Endometrial microvascular endothelial cells (primary cell): ENCODE results near the gene AP2S1. TPM values are rescaled to one million over a fixed set of nuclear protein-coding genes. Genes with fewer than 3 reads are reported as not detected.

Experiments used
- in situ Hi-C: cut with HindIII; loops from 2 replicates; pipeline ENCODE4 v1.10.0; 2017; ENCODE audit warnings: low sequenced_read_pairs, low pct_unique_long_range_greater_than_20kb; ENCODE audit errors: inconsistent ontology term
- total RNA-seq: library from RNA; depleted of rRNA; stranded (reverse); fragments of >200 nt; gene quantifications from one replicate; pipeline ENCODE4 v1.2.3, GENCODE V29; 2015; ENCODE audit errors: inconsistent ontology term

Gene AP2S1
- 287 TPM for total RNA-seq

DNA sequence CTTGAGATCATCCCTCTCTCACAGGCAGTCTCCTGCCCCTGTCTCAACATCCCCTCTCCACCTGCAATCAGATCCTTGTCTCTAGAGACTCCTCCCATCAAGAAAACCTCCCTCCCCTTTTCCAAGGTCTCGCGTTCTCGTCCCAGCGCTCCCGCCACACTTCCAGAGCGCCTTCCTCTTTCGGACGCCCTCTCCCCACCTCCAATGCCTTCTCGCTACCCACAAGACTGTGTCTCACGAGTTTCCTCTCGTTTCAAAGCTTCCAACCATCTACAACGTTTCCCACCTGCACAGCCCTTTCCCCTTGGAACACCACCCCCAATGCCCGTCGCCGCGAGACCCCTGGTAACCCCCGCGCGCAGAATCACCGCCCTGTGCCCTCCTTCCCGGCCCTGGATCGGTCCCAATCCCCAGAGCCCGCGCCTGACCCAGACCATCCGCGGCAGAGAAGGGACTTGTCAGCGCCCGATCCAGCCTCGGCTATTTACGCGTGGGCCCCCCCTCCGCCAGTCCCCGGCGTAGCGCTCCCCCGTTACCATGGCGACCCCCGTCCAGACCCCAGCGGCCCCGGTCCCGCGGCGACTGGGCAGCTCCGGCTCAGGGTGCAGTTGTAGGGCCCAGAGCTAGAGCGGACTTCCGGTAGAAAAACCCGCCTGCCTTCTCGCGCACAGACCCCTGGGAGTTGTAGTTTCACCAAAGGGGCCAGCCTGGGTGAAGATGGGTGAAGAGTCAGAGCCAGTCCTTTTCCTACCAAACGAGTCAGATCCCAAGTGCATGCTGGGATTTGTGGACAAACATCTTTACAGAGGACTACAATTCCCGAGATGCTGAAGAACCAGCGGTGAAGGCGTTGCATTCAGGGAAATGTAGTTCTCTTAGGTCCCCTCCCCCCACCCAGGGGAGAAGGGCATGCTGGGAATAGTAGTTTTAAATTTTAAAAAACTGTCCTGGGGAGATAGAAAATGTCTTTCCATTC lies at the start of gene AP2S1:
TSS of gene AP2S1 (minus strand) at position 619 of the 976 bp plus-strand sequence. CDS start at position 539, 80 bp downstream.
- in situ Hi-C loops, result no loop called here

DNA sequence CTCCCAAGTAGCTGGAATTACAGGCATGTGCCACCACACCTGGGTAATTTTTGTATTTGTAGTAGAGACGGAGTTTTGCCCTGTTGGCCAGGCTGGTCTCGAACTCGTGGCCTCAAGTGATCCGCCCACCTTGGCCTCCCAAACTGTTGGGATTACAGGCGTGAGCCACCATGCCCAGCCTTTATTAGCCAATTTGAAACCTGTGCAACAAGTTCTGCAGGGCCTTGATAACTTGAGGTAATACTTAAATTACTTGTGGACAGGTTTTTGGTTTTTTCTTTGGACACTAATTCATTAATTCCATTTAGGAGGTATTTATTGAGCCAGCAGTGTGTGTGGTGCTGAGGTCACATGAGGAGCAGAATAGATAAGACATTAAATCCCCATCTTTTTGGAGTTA lies 49.7 kb upstream of the AP2S1 start:
- in situ Hi-C loops, result no loop called here

DNA sequence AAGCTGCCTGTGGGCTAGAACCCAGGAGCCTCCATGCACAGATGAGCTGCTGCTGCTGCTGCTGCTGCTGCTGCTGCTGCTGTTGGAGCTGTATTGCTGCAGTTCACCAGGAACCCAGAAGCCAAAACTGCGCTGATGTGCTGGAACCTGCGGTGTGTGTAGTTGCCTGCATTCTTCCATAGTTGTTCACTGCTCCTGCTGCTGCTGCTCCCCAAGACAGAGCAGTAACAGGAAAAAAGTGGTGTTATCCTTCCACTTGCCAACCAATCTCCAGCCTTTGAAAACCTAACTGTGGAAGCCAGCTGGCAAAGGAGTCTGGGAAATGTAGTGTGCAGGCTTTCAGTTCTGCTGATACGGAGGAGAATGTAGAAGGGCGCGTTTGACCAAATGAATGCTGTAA lies 48.1 kb upstream of the AP2S1 start:
- in situ Hi-C loops, result loop anchor here (25.0 kb wide), 1 partner anchor 89 kb away; no protein-coding TSS in a partner anchor

DNA sequence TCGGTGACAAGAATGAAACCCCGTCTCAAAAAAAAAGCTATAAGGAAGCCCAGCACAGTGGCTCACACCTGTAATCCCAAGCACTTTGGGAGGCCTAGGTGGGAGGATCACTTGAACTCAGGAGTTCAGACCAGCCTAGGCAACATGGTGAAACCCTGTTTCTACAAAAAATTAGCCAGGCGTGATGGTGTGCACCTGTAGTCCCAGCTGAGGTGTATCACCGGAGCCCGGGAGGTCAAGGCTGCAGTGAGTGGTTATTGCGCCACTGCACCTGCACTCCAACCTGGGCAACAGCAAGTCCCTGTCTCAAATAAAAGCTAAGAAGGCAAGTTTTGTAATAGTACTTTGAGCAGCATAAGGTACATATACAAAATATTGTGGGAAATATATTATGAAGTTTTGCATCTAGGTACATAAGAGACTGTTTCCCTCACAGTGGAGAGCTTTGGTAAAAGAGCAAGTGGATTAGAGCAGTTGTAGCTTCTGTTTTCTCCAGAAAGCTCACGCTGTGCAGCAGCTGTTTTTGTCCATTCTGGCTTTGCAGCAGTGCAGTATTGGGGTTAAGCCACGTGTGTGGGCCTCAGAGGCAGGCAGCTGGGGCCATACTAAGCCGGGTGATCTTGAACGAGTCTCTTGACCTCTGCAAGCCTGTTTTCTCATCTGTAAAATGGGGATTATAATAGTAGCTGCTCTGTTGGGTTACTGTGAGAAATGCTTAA lies 45.6 kb upstream of the AP2S1 start:
- in situ Hi-C loops, result loop anchor here (25.0 kb wide), 1 partner anchor 91 kb away; no protein-coding TSS in a partner anchor

DNA sequence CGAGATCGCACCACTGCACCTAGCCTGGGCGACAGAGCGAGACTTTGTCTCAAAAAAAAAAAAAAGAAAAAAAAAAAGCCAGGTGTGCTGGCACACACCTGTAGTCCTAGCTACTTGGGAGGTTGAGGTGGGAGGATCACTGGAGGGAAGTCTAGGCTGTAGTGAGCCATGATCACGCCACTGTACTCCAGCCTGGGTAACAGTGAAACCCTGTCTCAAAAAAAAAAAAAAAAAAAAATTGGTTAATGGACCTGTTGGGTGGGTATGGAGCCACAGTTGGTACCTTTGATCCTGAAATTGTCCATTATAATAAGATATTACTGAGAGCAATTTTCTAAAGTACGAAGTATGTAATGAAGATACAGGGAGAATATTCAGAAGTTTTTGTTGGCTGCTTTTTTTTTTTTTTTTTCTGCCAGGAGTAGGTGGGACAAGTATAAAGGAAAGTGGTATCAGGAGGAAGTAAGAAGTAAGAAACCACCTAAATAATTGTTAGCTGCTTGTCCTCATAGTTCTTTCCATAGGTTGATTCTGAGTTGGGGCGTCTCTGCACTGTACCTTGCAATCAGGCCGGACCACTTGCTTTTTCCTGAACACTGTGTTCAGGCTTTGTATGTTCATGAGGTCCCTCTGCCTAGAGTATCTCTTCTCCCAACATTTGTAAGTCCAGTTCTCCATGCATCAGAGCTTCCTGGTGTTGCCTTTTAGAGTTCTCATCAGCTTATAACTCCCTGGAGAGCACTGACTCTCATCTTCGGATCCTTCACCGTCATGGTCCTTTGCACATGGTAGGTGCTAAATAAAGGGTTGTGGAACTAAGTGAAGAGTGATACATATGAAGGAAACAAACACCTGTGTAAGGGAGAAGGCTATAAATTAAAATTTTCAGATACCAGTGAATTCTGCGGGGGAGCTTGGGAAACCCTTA lies 41.9 kb upstream of the AP2S1 start:
- in situ Hi-C loops, result loop anchor here (25.0 kb wide), 1 partner anchor 95 kb away; no protein-coding TSS in a partner anchor

DNA sequence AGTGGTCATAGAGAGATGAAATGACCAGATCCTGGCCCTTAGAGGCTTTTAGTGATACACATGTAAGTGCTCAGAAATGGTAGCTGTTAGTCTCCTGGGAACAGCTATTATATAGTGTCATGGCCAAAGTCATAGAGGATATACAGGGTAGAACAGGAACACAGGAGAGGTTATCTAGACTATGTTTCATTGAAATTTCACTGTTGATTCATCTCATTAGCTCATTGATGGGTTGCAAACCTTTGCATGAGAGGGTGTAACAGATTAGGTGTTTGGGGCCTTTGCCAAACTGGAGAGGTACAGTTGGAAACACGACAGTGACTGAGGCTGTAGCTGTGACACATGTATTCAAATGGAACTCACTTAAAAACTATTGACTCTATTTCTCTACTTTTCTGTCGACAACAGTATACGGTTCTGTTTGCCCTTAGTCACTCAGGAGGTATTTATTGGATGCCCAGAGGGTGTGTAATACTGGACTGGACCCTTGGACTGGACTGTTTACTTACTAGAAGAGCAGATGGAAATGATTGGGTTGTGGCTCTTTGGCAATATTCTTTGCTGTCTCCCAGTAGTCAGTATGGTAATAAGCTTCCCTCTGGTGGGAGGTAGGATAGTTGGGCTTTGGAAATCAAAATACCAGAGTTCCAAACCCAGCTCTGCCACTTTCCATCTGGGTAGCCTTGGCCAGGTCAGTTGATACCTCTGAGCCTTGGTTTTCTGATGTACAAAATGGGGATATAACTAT lies 40.0 kb upstream of the AP2S1 start:
- in situ Hi-C loops, result loop anchor here (25.0 kb wide), 1 partner anchor 97 kb away; no protein-coding TSS in a partner anchor

DNA sequence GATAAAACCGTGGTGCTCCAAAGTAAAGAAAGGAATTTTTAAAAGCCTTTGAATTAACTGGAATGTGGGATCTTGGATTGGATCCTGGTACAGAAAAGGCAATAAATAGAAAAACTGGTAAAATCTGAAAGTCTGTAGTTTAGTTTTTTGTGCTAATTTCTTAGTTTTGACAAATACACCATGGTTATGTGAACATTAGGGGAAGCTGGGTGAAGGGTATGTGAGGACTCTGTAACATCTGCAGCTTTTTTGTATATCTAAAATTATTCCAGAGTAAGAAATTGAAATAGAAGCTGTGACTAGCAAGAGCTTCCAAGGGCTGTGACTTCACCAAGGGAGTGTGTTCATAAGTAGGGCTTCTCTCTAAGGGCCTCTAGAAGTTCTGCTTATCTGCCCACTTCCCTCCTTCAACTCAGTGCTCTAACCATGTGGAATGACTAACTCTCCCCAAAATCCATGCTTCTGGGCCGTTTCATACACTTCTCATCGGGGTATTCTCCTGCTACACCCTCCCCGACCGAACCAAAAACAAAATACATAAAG lies 36.7 kb upstream of the AP2S1 start:
- in situ Hi-C loops, result loop anchor here (25.0 kb wide), 1 partner anchor 100 kb away; no protein-coding TSS in a partner anchor

DNA sequence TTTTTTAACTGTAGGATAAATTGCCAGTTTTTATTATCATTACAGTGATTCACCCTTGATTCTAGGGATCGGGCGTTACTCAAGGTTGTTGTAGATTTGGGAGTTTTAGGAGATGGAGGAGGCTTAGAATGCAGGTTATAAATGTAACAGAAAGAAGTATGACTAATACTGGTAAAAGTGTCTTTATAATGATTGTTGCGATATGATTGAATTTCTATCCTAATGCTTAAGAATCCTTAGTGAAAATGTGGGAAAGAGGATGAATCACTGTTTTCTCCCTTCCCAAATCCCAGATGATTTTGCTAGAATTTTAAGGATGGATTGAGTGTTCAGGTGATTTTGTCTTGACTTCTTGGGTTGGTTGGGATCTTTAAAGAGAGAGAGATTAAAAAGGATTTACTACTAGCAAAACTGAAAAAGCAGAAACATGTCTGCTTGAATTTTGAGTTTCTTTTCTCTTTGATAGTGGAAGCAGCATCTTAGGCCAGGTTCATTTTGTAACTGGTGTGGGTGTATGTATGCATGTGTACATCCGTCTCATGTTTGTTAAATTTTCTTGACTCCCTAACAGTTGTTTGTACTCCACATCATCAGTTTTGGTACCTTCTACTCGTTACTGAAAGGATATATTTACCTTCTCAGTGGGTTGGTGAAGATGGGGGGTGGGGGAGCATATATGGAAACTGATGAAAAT lies 36.0 kb upstream of the AP2S1 start:
- in situ Hi-C loops, result loop anchor here (25.0 kb wide), 1 partner anchor 101 kb away; no protein-coding TSS in a partner anchor

DNA sequence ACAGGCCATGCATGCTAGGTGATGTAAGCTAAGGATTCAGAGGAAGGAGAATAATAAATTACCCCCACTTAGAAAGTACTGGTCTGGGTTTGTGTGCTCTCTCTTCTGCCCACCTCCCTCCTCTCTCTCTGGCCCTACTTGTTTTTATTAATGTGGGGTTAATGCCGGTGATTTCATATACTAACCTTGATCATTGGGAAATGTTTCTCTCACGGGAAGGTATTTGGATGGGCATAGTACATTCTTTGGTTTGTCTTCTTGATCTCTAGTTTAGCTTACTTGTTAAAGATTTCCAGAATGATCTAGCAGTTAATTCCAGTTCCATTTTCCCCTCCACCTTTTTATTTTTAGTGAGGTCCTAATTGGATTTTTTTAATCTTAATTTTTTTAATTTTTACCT lies 34.8 kb upstream of the AP2S1 start:
- in situ Hi-C loops, result loop anchor here (25.0 kb wide), 1 partner anchor 102 kb away; no protein-coding TSS in a partner anchor

DNA sequence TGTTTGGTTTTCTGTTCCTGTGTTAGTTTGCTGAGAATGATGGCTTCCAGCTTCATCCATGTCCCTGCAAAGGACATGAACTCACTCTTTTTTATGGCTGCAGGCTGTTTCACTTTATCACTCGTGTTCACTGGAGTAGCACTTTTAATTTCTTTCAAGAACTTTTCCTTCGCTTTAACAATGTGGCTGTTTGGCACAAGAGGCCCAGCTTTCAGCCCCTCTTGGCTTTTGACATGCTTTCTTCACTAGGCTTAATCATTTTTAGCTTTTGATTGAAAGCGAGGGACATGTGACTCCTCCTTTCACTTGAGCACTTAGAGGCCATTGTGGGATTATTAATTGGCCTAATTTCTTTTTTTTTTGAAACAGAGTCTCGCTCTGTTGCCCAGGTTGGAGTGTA lies 32.1 kb upstream of the AP2S1 start:
- in situ Hi-C loops, result loop anchor here (25.0 kb wide), 1 partner anchor 105 kb away; no protein-coding TSS in a partner anchor

DNA sequence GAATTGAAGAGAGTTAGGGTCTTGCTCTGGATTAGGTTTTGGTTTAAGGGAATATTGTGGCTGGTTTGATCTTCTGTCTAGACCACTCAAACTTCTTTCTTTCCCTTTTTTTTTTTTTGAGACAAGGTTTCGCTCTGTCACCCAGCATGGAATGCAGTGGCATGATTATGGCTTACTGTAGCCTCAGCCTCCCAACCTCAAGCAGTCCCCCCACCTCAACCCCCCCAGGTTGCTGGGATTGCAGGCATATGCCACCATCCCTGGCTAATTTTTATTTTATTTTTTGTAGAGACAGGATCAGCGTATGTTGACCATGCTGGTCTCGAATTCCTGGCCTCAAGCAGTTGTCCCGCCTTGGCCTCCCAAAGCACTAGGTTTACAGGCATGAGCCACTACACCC lies 31.4 kb upstream of the AP2S1 start:
- in situ Hi-C loops, result loop anchor here (25.0 kb wide), 1 partner anchor 105 kb away; no protein-coding TSS in a partner anchor

DNA sequence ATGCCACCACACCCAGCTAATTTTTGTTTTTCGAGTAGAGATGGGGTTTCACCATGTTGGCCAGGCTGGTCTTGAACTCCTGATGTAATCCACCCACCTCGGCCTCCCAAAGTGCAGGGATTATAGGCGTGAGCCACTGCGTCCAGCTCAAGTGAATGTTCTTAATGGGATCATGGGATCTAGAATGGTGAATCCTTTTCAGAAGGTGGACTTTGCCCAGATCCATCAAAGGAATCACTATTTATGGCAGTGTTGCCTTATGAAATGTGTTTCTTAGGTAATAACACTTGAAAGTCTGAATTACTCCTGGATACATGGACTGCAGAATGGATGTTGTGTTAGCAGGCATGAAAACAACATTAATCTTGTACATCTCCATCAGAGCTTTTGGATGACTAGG lies 30.4 kb upstream of the AP2S1 start:
- in situ Hi-C loops, result loop anchor here (25.0 kb wide), 1 partner anchor 106 kb away; no protein-coding TSS in a partner anchor

DNA sequence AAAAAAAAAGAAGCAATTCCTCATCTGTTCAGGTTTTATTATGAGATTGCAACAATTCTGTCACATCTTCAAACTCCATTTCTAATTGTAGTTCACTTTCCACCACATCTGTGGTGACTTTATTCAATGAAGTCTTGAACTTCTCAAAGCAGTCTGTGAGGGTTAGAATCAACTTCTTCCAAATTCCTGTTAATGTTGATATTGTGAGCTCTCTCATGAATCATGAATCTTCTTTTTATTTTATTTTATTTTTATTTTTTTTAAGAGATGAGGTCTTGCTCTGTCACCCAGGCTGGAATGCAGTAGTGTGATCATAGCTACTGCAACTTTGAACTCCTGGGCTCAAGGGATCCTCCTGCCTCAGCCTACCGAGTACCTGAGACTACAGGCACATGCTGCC lies 29.8 kb upstream of the AP2S1 start:
- in situ Hi-C loops, result loop anchor here (25.0 kb wide), 1 partner anchor 107 kb away; no protein-coding TSS in a partner anchor

DNA sequence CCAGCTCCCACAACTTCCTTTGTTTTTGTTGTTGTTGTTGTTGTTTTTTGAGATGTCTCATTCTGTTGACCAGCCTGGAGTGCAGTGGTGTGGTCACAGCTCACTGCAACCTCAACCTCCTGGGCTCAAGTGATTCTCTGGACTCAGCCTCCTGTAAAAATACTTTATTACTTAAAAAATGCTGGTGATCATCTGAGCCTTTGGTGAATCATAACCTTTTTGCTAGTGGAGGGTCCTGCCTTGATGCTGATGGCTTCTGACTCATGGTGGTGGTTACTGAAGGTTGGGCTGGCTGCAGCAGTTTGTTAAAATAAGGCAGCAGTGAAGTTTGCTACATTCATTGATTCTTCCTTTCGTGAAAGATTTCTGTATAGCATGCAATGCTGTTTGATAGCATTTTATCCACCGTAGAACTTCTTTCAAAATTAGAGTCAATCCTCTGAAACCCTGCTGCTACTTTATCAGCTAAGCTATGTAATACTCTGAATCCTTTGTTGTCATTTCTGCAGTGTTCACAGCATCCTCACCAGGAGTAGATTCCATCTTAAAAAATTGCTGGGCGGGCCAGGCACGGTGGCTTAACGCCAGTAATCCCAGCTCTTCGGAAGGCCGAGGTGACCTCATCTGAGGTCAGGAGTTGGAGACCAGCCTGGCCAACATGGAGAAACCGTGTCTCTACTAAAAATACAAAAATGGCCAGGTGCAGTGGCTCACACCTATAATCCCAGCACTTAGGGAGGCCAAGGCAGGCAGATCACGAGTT lies 28.1 kb upstream of the AP2S1 start:
- in situ Hi-C loops, result loop anchor here (25.0 kb wide), 1 partner anchor 109 kb away; no protein-coding TSS in a partner anchor

DNA sequence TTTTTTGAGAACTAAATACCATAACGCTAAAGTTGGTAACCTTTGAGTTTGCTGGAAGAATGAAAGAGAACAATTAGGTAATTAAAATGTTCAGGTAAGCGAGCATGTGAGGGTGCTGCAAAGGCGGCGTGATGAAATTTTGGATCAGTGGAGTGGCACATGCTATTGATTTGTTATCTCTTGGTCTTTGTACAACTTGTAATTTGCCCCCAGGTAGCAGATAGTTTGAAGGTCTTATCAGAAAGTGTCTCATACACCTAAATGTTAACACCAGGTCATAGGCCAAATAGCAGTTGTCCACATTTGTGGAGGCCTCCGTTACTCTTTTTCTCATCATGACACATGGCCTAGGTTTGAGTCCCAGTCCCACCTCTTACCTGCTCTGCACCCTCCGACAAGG lies 25.0 kb upstream of the AP2S1 start:
- in situ Hi-C loops, result loop anchor here (25.0 kb wide), 1 partner anchor 112 kb away; no protein-coding TSS in a partner anchor

DNA sequence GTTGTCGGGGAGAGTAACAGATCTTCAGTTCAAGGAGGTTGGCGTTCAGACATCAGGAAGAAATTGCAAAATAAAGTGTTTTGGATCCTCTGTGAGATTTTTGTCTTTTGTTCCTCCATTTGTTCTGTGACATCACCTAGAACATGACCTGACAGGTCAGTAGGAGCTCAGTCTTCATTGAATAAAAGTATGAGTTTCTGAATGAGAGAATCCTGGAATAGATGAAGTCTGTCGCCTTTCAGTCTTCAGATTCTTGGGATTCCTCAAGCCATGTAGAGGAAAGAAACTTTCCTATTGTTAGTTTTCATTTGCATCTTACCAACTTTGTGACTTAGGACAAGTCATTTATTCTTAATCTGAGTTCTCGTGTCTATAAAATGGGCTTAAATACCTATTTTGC lies 24.6 kb upstream of the AP2S1 start:
- in situ Hi-C loops, result loop anchor here (25.0 kb wide), 1 partner anchor 112 kb away; no protein-coding TSS in a partner anchor
